Measurements from ENCODE around the gene CHST12. TPM values are rescaled to one million over a fixed set of nuclear protein-coding genes. Genes with fewer than 3 reads are reported as not detected.

Gene CHST12
- total and polyA plus RNA-seq, 2 of the 4 experiments (the other 2 are of a cell fraction): 3.8 to 27.0 TPM

GRCh38 chr7:2379161-2379560, 24.2 kb upstream of the CHST12 start:
- no peak overlapping the region for H3K4ac ChIP-seq (ENCODE audit: low read depth, low read length)
- ChIA-PET CTCF (no interaction called here), POLR2A (ENCODE audit: unreplicated experiment) (no interaction called here)
- no peaks in the 10 kb centered on the region for H3K9me3 ChIP-seq (ENCODE audit: control insufficient read depth, insufficient read depth, low read length)
- no peak overlapping the region for H4K5ac ChIP-seq (ENCODE audit: low read depth, low read length)
- peaks cover 17 to 35% of the 10 kb centered on the region in 2 experiments for H3K79me1 ChIP-seq (ENCODE audit: low read depth in 1 of 2, low read length in 2 of 2)
- H3K36me3 ChIP-seq (ENCODE audit: control insufficient read depth, insufficient read depth, low read length): peaks cover 77% of the 10 kb centered on the region
- in situ Hi-C loops (cut with MboI; ENCODE audit: low sequenced_read_pairs) (no loop called here), intact Hi-C loops (cut with micrococcal nuclease) (no loop called here), dilution Hi-C loops (cut with HindIII; ENCODE audit: low sequenced_read_pairs, unreplicated experiment) (no loop called here)
- H3K23ac ChIP-seq (ENCODE audit: low read depth, low read length): no peak overlapping the region
- no peak overlapping the region for H3K4me2 ChIP-seq (ENCODE audit: low read depth, low read length)
- H3K14ac ChIP-seq (replicated peaks; ENCODE audit: low read depth, low read length): no peak overlapping the region
- no peak overlapping the region for H2AFZ ChIP-seq (replicated peaks; ENCODE audit: low read length, poor library complexity)
- ATAC-seq (ENCODE audit: low read depth) (no peak), DNase-seq (no peak)
- H3K56ac ChIP-seq (ENCODE audit: extremely low read depth, insufficient read depth, low read length): no peak overlapping the region
- H3K9ac ChIP-seq (ENCODE audit: low read depth, low read length): no peak overlapping the region
- no peak overlapping the region for H2BK5ac ChIP-seq (ENCODE audit: low read depth, low read length, poor library complexity, severe bottlenecking)
- peaks cover 3% of the 10 kb centered on the region; the same call in 1 of the 2 replicates for H3K9me1 ChIP-seq (ENCODE audit: insufficient read depth, low read length)
- no peak for TF ChIP-seq CTCF (conservative IDR thresholded peaks at IDR 0.05; ENCODE audit: low read depth, low read length)
- no peak for TF ChIP-seq FOS (IDR thresholded peaks at IDR 0.05; ENCODE audit: low read depth, low read length)
- TF ChIP-seq RFX5 (IDR thresholded peaks at IDR 0.05; ENCODE audit: low read depth, low read length): no peak
- TF ChIP-seq BHLHE40 (IDR thresholded peaks at IDR 0.05; ENCODE audit: low read depth, low read length): no peak
- TF ChIP-seq MAZ (IDR thresholded peaks at IDR 0.05; ENCODE audit: borderline replicate concordance, low read depth, low read length): no peak
- no peak for TF ChIP-seq RCOR1 (IDR thresholded peaks at IDR 0.05; ENCODE audit: insufficient replicate concordance, low read length)
- TF ChIP-seq RAD21 (IDR thresholded peaks at IDR 0.05; ENCODE audit: low read length): no peak
- no peak for TF ChIP-seq MAFK (IDR thresholded peaks at IDR 0.05; ENCODE audit: low read depth, low read length)
- no peak for TF ChIP-seq CEBPB (IDR thresholded peaks at IDR 0.05; ENCODE audit: low read depth, low read length)
- no peak for TF ChIP-seq ELK1 (IDR thresholded peaks at IDR 0.05; ENCODE audit: borderline replicate concordance, low read depth, low read length)
- no peak for TF ChIP-seq CHD1 (IDR thresholded peaks at IDR 0.05; ENCODE audit: low read depth, low read length)
- TF ChIP-seq SMC3 (IDR thresholded peaks at IDR 0.05; ENCODE audit: low read depth, low read length): no peak
- TF ChIP-seq MXI1 (IDR thresholded peaks at IDR 0.05; ENCODE audit: borderline replicate concordance, low read depth, low read length): no peak
- TF ChIP-seq POLR2A (IDR thresholded peaks at IDR 0.05; ENCODE audit: low read depth, low read length): no peak
- TF ChIP-seq USF2 (IDR thresholded peaks at IDR 0.05; ENCODE audit: low read depth, low read length): no peak
- H4K91ac ChIP-seq (ENCODE audit: insufficient read depth, low read depth, low read length): no peak overlapping the region
- no peaks in the 10 kb centered on the region for H3K27me3 ChIP-seq (ENCODE audit: control insufficient read depth, insufficient read depth, low read length)
- WGBS, 2 experiments (ENCODE audit: extremely low coverage in 2 of 2, insufficient read length in 1 of 2): 94% methylated on average over 9 of the region's 20 CpGs; no CpG with 5 or more reads in 1 of the 2 experiments
- H2BK20ac ChIP-seq (ENCODE audit: low read depth, low read length): no peak overlapping the region
- H3K4me3 ChIP-seq (ENCODE audit: insufficient read depth, low read depth, low read length): no peak overlapping the region
- no peak overlapping the region for H3K18ac ChIP-seq (ENCODE audit: low read depth, low read length)
- H2BK120ac ChIP-seq (ENCODE audit: low read depth, low read length): no peak overlapping the region
- H3K27ac ChIP-seq (ENCODE audit: insufficient read depth, low read length): no peak overlapping the region
- H4K8ac ChIP-seq (ENCODE audit: low read depth in 2 of 2, low read length in 2 of 2): no peak overlapping the region
- H2AK9ac ChIP-seq (replicated peaks; ENCODE audit: low read depth, low read length, poor library complexity): no peak overlapping the region
- H2BK15ac ChIP-seq (ENCODE audit: low read depth, low read length): no peak overlapping the region
- H4K20me1 ChIP-seq (ENCODE audit: insufficient read depth, low read length): peaks cover 35% of the 10 kb centered on the region
- H2AK5ac ChIP-seq (ENCODE audit: low read depth, low read length): no peak overlapping the region
- no peaks in the 10 kb centered on the region for H3K4me1 ChIP-seq (ENCODE audit: control insufficient read depth, insufficient read depth, low read length)
- no TSS peak for BruUV-seq (replicated peaks)

Data from IMR-90 (cell line).